ENCODE results near the gene ANTXR1. TPM values are rescaled to one million over a fixed set of nuclear protein-coding genes. Genes with fewer than 3 reads are reported as not detected.

ANTXR1 gene
- total RNA-seq, 4 donors from 2014 or later, result 53.7 to 69.0 (median 59.3) TPM

DNA sequence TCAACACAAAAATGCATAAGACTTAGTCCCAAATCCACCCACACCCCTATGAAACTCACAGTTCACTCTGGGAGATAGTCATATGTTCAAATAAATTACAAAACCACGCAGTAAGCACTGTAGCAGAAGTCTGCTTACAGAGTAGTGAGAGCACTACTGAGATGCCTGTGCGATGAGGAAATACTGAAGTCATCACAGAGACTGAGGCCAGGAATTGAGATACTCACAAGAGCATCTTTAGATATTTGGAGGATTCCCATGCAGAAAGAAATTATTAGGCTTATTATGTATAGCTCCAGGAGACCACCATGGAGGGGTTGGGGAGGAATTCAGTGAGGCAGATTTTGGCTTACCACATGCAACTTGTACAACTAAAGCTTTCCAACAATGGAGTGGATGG is 82.3 kb downstream of the ANTXR1 start:
- H3K36me3 ChIP-seq, result peaks cover 0 to 9% (median 0%) of the 10 kb centered on the region in 3 donors

DNA sequence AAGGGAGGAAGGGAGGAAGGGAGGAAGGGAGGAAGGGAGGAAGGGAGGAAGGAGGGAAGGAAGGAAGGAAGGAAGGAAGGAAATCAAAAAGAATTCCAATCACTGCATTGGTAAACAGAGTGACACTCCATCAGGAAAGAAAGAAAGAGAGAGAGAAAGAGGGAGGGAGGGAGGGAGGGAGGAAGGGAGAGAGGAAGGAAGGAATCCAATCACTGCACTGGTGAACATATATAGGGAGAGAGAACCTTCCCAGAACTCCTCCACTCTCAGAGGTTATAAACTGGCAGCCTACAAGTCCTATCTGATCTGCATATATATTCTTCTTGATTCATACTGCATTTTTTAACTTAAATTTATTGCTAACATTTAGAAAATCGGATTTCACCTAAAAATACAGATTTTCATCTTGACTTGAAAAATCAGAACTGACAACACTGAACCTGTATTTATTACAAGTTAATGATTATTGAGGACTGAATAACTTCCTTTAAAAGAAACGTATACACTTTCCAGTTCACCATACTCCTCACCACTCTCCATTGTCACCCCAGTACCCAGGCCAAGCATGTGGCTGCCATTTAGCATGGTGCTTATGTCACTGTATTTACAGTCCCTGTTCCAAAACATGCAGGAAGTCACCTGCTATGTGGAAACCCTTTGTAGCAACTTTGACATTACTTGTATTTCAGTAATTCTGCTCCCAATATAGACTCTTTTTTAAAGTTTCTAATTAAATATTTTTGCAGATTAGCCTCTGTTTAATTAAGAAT is 83.5 kb downstream of the ANTXR1 start:
- TF ChIP-seq POLR2A (IDR thresholded peaks at IDR 0.05) (no peak), EP300 (IDR thresholded peaks at IDR 0.05) (no peak)
- TF ChIP-seq, protein P1, sequence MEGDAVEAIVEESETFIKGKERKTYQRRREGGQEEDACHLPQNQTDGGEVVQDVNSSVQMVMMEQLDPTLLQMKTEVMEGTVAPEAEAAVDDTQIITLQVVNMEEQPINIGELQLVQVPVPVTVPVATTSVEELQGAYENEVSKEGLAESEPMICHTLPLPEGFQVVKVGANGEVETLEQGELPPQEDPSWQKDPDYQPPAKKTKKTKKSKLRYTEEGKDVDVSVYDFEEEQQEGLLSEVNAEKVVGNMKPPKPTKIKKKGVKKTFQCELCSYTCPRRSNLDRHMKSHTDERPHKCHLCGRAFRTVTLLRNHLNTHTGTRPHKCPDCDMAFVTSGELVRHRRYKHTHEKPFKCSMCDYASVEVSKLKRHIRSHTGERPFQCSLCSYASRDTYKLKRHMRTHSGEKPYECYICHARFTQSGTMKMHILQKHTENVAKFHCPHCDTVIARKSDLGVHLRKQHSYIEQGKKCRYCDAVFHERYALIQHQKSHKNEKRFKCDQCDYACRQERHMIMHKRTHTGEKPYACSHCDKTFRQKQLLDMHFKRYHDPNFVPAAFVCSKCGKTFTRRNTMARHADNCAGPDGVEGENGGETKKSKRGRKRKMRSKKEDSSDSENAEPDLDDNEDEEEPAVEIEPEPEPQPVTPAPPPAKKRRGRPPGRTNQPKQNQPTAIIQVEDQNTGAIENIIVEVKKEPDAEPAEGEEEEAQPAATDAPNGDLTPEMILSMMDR (IDR thresholded peaks at IDR 0.05), result no peak
- Histone ChIP-seq H3K27ac (peak overlapping the region in 2 of 4 donors; percentile 9 to 22), H3K4me1 (peaks cover 0 to 56% (median 18%) of the 10 kb centered on the region in 4 donors), H3K4me3 (no peak overlapping the region), H3K36me3 (peaks cover 0 to 4% (median 0%) of the 10 kb centered on the region in 3 donors), H3K9me3 (no peaks in the 10 kb centered on the region), H3K27me3 (no peaks in the 10 kb centered on the region)
- 89 to 90% methylated on average over 2 of the region's 2 CpGs for WGBS, 2 donors
- no peak for DNase-seq (ENCODE audit: low spot score in 2 of 2)

More for the DNA sequence above, 82.3 kb downstream of the ANTXR1 start:
- Histone ChIP-seq H3K27ac (peak overlapping the region in 2 of 4 donors; percentile 49 to 68), H3K4me3 (no peak overlapping the region), H3K9me3 (no peaks in the 10 kb centered on the region), H3K27me3 (no peaks in the 10 kb centered on the region), H3K4me1 (peaks cover 0 to 51% (median 15%) of the 10 kb centered on the region in 4 donors)
- peak in 1 of 2 donors; percentile 38 for DNase-seq (ENCODE audit: low spot score in 2 of 2)
- 21 to 24% methylated on average over 2 of the region's 2 CpGs for WGBS, 2 donors
- TF ChIP-seq, protein P1 (IDR thresholded peaks at IDR 0.05), result no peak
- peak in 1 of 2 donors; percentile 68 for TF ChIP-seq EP300 (IDR thresholded peaks at IDR 0.05)

DNA sequence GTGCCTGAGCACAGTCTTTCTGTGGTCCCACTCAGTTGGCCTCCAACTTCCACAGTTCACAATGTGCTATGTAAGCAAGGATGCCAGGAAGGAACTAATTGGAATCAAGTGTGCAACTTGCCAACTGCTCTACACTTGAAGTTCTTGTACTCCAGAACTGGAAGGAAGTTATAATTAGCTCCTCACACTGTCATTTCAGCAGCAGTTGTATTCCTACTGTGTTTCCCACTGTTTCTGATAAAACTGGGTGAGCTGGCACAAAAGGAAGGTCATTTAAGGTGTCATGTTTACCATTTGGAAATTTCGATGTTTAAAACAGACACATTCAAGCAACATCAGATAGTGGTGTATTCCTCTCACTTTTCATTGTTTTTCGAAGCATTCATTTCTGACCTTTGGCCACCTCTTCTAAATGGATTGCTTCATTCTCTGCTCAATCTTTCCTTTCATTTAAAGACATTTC is 84.2 kb downstream of the ANTXR1 start:
- no peak for DNase-seq (ENCODE audit: low spot score in 2 of 2)
- peak overlapping the region in 2 of 4 donors; percentile 9 to 22 for H3K27ac ChIP-seq

DNA sequence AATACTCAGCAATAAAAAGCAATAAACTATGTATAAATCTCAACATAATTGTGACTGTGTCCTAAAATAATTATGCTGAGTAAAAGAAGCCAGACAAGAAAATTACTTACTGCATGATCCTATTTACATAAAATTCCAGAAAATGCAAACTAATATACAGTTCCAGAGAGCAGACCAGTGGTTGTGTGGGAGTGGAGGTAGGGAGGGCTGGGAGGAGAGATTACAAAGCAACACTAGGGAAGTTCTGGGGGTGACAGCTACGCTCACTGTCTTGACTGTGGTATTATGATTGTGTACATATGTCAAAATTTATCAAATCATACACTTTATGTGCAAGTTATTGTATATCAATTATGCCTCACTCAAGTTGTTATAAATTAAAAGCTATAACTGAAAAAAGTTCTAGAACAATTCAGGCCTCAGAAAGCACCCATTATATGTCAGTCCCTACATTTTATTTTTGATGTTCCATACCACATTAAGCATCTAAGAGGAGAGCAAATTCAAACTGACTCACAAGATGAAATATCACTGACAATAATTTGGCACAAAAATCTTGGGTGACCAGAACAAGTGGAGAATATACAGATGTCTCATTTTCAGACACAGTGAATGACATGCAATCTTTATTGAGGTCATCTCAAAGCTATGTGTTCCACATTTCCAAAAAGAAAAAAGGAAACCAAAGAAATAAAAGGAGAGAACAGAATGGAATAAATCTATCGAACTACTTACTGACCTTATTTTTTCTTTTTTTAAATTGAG is 85.1 kb downstream of the ANTXR1 start:
- no peaks in the 10 kb centered on the region for H3K9me3 ChIP-seq
- H3K27ac ChIP-seq, result peak overlapping the region in 1 of 4 donors; percentile 1
- TF ChIP-seq POLR2A (IDR thresholded peaks at IDR 0.05), result no peak
- TF ChIP-seq, protein P1 (IDR thresholded peaks at IDR 0.05), result no peak
- TF ChIP-seq EP300 (IDR thresholded peaks at IDR 0.05), result no peak
- no peak for DNase-seq (ENCODE audit: low spot score in 2 of 2)
- no peaks in the 10 kb centered on the region for H3K27me3 ChIP-seq
- H3K4me3 ChIP-seq, result no peak overlapping the region
- WGBS, 2 donors, result 53 to 55% methylated on average over 2 of the region's 2 CpGs
- H3K4me1 ChIP-seq, result peaks cover 0 to 56% (median 18%) of the 10 kb centered on the region in 4 donors
- peaks cover 0 to 7% (median 0%) of the 10 kb centered on the region in 3 donors for H3K36me3 ChIP-seq

More for the DNA sequence above, 84.2 kb downstream of the ANTXR1 start:
- TF ChIP-seq, protein P1 (IDR thresholded peaks at IDR 0.05), result no peak
- peak in 1 of 2 donors; percentile 59 for TF ChIP-seq EP300 (IDR thresholded peaks at IDR 0.05)
- no peak for TF ChIP-seq POLR2A (IDR thresholded peaks at IDR 0.05)
- 13 to 30% methylated on average over 2 of the region's 2 CpGs for WGBS, 2 donors
- H3K27me3 ChIP-seq, result no peaks in the 10 kb centered on the region
- H3K36me3 ChIP-seq, result no peaks in the 10 kb centered on the region
- H3K4me3 ChIP-seq, result no peak overlapping the region
- H3K4me1 ChIP-seq, result peaks cover 0 to 56% (median 18%) of the 10 kb centered on the region in 4 donors
- no peaks in the 10 kb centered on the region for H3K9me3 ChIP-seq
